NCI-H82 (cell line): ENCODE data around the gene ELOVL5.
"Not testable (repeated sequence)": the region's sequence is repeated elsewhere in the genome, so short reads cannot be mapped to it uniquely, and the experiment has no call there.

Source experiments
- DNase-seq: peaks from one replicate; lab custom pipeline; 2025; lab: John Stamatoyannopoulos, UW

The ELOVL5 gene

GRCh38 chr6:53328375-53328774 lies 20.4 kb downstream of the ELOVL5 start:
- DNase-seq, result no peak

- no peak for DNase-seq
Observed at GRCh38 chr6:53327017-53327395, 21.7 kb downstream of the ELOVL5 start.

GRCh38 chr6:53326372-53327016 lies 22.3 kb downstream of the ELOVL5 start:
- no peak for DNase-seq

- DNase-seq, result no peak
Observed at GRCh38 chr6:53325785-53326184, 23.0 kb downstream of the ELOVL5 start.

GRCh38 chr6:53322188-53323029 lies 26.3 kb downstream of the ELOVL5 start:
- peak; percentile 42 for DNase-seq

GRCh38 chr6:53321701-53322100 lies 27.0 kb downstream of the ELOVL5 start:
- DNase-seq, result no peak

- no peak for DNase-seq
Observed at GRCh38 chr6:53320964-53321363, 27.8 kb downstream of the ELOVL5 start.

GRCh38 chr6:53318429-53318828 lies 30.3 kb downstream of the ELOVL5 start:
- no peak for DNase-seq

GRCh38 chr6:53317861-53318260 lies 30.9 kb downstream of the ELOVL5 start:
- DNase-seq, result no peak

- DNase-seq, result not testable (repeated sequence)
Observed at GRCh38 chr6:53317299-53317698, 31.5 kb downstream of the ELOVL5 start.

- DNase-seq, result no peak
Observed at GRCh38 chr6:53316142-53316541, 32.6 kb downstream of the ELOVL5 start.

GRCh38 chr6:53315086-53315724 lies 33.5 kb downstream of the ELOVL5 start:
- DNase-seq, result no peak

GRCh38 chr6:53313784-53314400 lies 34.9 kb downstream of the ELOVL5 start:
- no peak for DNase-seq

- no peak for DNase-seq
Observed at GRCh38 chr6:53312355-53312754, 36.4 kb downstream of the ELOVL5 start.

GRCh38 chr6:53311586-53311935 lies 37.2 kb downstream of the ELOVL5 start:
- no peak for DNase-seq

GRCh38 chr6:53310771-53311585 lies 37.8 kb downstream of the ELOVL5 start:
- DNase-seq, result no peak

GRCh38 chr6:53309901-53310300 lies 38.8 kb downstream of the ELOVL5 start:
- DNase-seq, result no peak

- DNase-seq, result peak; percentile 89
Observed at GRCh38 chr6:53309059-53309900, 39.5 kb downstream of the ELOVL5 start.

- DNase-seq, result no peak
Observed at GRCh38 chr6:53306819-53307347, 41.9 kb downstream of the ELOVL5 start.

- DNase-seq, result not testable (repeated sequence)
Observed at GRCh38 chr6:53306217-53306616, 42.5 kb downstream of the ELOVL5 start.
